Tibial nerve (tissue), 4 donors: ENCODE data around the gene PCDHB12.
"Not testable (repeated sequence)": the region's sequence is repeated elsewhere in the genome, so short reads cannot be mapped to it uniquely, and the experiment has no call there.

ENCODE experiments used
- EP300 ChIP-seq, 2 donors: sonication (generic); formaldehyde crosslinking; IDR thresholded peaks; one replicate each; pipeline ENCODE4 v1.6.1; 2017; ENCODE audit warnings: antibody characterized with exemption in 2 of 2, mild to moderate bottlenecking in 1 of 2
- POLR2A ChIP-seq, 2 donors: fragments of 450-650 bp; IDR thresholded peaks; one replicate each; pipeline ENCODE4 v1.6.1; 2017; ENCODE audit warnings: antibody characterized with exemption in 2 of 2, mild to moderate bottlenecking in 2 of 2, moderate library complexity in 2 of 2
- TF ChIP-seq, protein P1 (sequence below), 5 experiments: fragments of 200-600 bp in 3 of 5; fragments of 450-650 bp in 2 of 5; sonication (generic) in 3 of 5; IDR thresholded peaks; one replicate each; pipeline ENCODE4 v1.5.1; 2016 to 2019; ENCODE audit warnings: antibody characterized with exemption in 5 of 5, mild to moderate bottlenecking in 3 of 5, moderate library complexity in 2 of 5

- TF ChIP-seq, protein P1, sequence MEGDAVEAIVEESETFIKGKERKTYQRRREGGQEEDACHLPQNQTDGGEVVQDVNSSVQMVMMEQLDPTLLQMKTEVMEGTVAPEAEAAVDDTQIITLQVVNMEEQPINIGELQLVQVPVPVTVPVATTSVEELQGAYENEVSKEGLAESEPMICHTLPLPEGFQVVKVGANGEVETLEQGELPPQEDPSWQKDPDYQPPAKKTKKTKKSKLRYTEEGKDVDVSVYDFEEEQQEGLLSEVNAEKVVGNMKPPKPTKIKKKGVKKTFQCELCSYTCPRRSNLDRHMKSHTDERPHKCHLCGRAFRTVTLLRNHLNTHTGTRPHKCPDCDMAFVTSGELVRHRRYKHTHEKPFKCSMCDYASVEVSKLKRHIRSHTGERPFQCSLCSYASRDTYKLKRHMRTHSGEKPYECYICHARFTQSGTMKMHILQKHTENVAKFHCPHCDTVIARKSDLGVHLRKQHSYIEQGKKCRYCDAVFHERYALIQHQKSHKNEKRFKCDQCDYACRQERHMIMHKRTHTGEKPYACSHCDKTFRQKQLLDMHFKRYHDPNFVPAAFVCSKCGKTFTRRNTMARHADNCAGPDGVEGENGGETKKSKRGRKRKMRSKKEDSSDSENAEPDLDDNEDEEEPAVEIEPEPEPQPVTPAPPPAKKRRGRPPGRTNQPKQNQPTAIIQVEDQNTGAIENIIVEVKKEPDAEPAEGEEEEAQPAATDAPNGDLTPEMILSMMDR (IDR thresholded peaks at IDR 0.05) = not testable (repeated sequence)
- TF ChIP-seq POLR2A, EP300 (IDR thresholded peaks at IDR 0.05): not testable (repeated sequence)
These were observed 38.9 kb downstream of the PCDHB12 start for GRCh38 chr5:141247434-141247833.
